PC-3 (cell line): ENCODE measurements around the gene LGALS9B.
"Not testable (repeated sequence)": the region's sequence is repeated elsewhere in the genome, so short reads cannot be mapped to it uniquely, and the experiment has no call there.

Source experiments
- CTCF ChIP-seq: fragments of 300-600 bp; sonication (generic); conservative IDR thresholded peaks from 2 replicates; pipeline ENCODE4 v1.5.1; 2017; ENCODE audit warnings: antibody characterized with exemption, low read depth, mild to moderate bottlenecking, low read length
- EZH2 ChIP-seq: fragments of 300-600 bp; sonication (generic); IDR thresholded peaks from one replicate; pipeline ENCODE4 v1.6.1; 2017; ENCODE audit warnings: antibody characterized with exemption, mild to moderate bottlenecking, low read length; ENCODE audit not compliant: unreplicated experiment
- EZH2phosphoT487 ChIP-seq: fragments of 300-600 bp; sonication (generic); IDR thresholded peaks from 2 replicates; pipeline ENCODE4 v1.6.1; 2018; ENCODE audit warnings: mild to moderate bottlenecking, antibody characterized with exemption, low read length, borderline replicate concordance

DNA sequence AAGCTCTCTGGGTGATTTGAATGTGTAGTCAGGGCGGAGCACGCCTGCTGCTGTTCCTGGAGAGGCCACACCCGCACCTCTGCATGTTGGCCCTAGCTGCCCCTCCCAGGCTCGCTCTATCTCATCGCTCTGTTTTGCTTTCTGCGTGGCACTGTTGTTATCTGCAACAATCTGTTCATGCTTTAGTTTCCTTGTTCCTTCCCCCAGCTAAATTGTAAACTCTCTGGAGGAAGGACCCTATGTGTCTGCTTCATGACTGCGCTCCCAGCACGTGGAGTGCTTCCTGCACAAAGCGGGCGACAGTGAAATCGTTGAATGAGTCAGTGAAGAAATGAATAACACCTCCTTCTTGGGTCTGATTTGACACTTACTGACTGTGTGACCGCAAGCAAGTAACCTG, 16.5 kb downstream of the LGALS9B start:
- not testable (repeated sequence) for TF ChIP-seq CTCF, EZH2phosphoT487, EZH2
